ENCODE measurements around the gene IPCEF1. TPM values are rescaled to one million over a fixed set of nuclear protein-coding genes. Genes with fewer than 3 reads are reported as not detected.

IPCEF1 gene, protein sequence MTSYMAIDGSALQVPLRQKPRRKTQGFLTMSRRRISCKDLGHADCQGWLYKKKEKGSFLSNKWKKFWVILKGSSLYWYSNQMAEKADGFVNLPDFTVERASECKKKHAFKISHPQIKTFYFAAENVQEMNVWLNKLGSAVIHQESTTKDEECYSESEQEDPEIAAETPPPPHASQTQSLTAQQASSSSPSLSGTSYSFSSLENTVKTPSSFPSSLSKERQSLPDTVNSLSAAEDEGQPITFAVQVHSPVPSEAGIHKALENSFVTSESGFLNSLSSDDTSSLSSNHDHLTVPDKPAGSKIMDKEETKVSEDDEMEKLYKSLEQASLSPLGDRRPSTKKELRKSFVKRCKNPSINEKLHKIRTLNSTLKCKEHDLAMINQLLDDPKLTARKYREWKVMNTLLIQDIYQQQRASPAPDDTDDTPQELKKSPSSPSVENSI
- 10 to 100 TPM; 17.7 to 19.2 TPM for total RNA-seq
- polyA plus RNA-seq, result 57.8 TPM

DNA sequence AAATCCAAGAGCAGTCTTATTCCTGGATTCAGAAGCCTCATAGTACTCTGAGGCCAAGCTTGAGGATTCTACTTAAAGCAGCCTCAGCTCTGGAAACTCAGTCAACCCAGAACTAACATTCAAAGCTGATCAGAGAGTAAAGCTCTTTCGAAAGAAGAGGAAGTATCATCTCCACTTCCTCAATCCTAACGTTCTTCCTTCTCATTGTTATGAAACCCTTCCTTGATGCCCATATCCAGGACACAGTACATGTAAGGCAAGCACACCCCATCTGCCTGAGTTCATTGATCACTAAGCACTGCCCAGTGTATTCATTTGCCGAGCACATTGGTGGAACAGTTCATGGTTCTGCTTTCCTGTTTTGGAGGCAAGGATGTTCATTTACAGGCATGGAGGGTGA, at the start of gene IPCEF1:
IPCEF1 (minus strand) TSS at position 114 of the 400 bp plus-strand sequence. CDS start 90,856 bp downstream, outside the sequence.
- H3K4me3 Mint-ChIP-seq, result no peak within 1 kb of the TSS
- H3K36me3 Mint-ChIP-seq, result peaks cover 0 to 5% (median 0%) of the 10 kb centered on the region in 3 donors
- H3K27me3 Mint-ChIP-seq, result peaks cover 15 to 38% of the 10 kb centered on the region in 2 donors
- H3K9me3 Mint-ChIP-seq, result no peaks in the 10 kb centered on the region
- Histone ChIP-seq H3K36me3 (ENCODE audit: insufficient read depth, low read length) (no peaks in the 10 kb centered on the region), H3K27me3 (ENCODE audit: insufficient read depth, low read length, poor library complexity, severe bottlenecking) (no peaks in the 10 kb centered on the region), H3K4me3 (ENCODE audit: low read length) (no peak within 1 kb of the TSS), H3K27ac (ENCODE audit: low read depth, low read length) (no peak within 1 kb of the TSS), H3K9me3 (ENCODE audit: low read length) (no peaks in the 10 kb centered on the region), H3K4me1 (ENCODE audit: insufficient read depth, low read length) (peaks cover 10% of the 10 kb centered on the region)
- ChIA-PET POLR2A (no interaction called here), CTCF (no interaction called here)
- no peak within 1 kb of the TSS for H3K27ac Mint-ChIP-seq
- DNase-seq, result no peak
- peaks cover 3 to 14% (median 11%) of the 10 kb centered on the region in 3 donors for H3K4me1 Mint-ChIP-seq

DNA sequence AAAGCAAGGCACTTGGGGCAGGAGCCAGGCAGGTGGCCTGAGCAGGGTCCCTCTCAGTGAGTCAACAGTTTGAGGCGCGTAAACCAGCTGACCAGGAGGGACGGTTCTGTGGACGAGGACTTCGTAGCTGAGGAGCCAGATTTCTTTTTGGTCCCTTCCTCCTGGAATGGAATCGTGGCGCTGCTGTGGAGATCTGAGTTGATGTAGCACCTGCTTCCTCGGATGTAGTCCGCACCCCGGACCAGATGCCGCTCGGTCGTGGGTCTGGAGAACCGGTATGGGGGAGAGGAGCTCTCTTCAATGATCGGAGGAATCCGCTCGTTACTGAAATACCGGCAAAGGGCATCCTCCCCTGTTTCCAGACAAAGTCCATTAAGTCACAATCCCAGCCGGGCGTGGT, 49.7 kb upstream of the IPCEF1 start:
- H3K4me1 Mint-ChIP-seq, result no peaks in the 10 kb centered on the region
- CTCF ChIA-PET, result no interaction called here

DNA sequence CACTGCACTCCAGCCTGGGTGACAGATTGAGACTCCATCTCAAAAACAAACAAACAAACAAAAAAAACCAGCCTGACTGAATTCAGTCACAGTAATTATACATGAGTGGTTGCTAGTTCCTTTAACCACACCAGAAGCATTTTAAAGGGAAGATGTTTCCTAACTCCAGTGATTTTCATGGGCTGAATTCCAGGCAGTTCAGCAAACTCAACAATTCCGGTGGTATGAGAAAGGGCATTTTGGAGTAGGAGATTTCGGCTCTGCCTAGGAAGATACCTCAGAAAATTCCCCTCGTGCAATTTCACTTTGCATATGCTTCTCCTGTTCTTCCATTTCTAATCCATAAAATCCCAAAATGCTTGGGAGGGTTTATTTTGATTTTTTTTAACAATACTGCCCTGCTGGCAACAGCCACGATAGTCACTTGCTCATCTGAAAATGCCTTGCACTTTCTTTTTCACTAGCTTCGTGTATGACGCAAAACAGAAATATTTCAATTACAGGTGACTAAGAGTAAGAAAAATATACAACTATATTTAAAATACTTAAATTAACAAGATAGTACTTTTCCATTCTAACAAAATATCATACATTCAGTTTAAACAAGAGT, 48.3 kb upstream of the IPCEF1 start:
- Histone ChIP-seq H3K4me3 (ENCODE audit: low read length) (no peak overlapping the region), H3K4me1 (ENCODE audit: insufficient read depth, low read length) (no peaks in the 10 kb centered on the region), H3K9me3 (ENCODE audit: low read length) (no peaks in the 10 kb centered on the region), H3K27me3 (ENCODE audit: insufficient read depth, low read length, poor library complexity, severe bottlenecking) (no peaks in the 10 kb centered on the region), H3K27ac (ENCODE audit: low read depth, low read length) (no peak overlapping the region), H3K36me3 (ENCODE audit: insufficient read depth, low read length) (no peaks in the 10 kb centered on the region)
- Mint-ChIP-seq H3K4me1 (no peaks in the 10 kb centered on the region), H3K36me3 (no peaks in the 10 kb centered on the region), H3K4me3 (no peak overlapping the region), H3K9me3 (no peaks in the 10 kb centered on the region), H3K27ac (no peak overlapping the region), H3K27me3 (peaks cover 0 to 13% of the 10 kb centered on the region in 2 donors)
- ChIA-PET POLR2A (no interaction called here), CTCF (no interaction called here)
- no peak for DNase-seq

More for the DNA sequence above, 49.7 kb upstream of the IPCEF1 start:
- Mint-ChIP-seq H3K4me3 (no peak overlapping the region), H3K36me3 (no peaks in the 10 kb centered on the region), H3K27ac (no peak overlapping the region), H3K9me3 (no peaks in the 10 kb centered on the region), H3K27me3 (peaks cover 0 to 13% of the 10 kb centered on the region in 2 donors)
- no peaks in the 10 kb centered on the region for H3K27me3 ChIP-seq (ENCODE audit: insufficient read depth, low read length, poor library complexity, severe bottlenecking)
- H3K27ac ChIP-seq (ENCODE audit: low read depth, low read length), result no peak overlapping the region
- H3K4me3 ChIP-seq (ENCODE audit: low read length), result no peak overlapping the region
- DNase-seq, result no peak
- H3K36me3 ChIP-seq (ENCODE audit: insufficient read depth, low read length), result no peaks in the 10 kb centered on the region
- H3K4me1 ChIP-seq (ENCODE audit: insufficient read depth, low read length), result no peaks in the 10 kb centered on the region
- POLR2A ChIA-PET, result no interaction called here
- no peaks in the 10 kb centered on the region for H3K9me3 ChIP-seq (ENCODE audit: low read length)

DNA sequence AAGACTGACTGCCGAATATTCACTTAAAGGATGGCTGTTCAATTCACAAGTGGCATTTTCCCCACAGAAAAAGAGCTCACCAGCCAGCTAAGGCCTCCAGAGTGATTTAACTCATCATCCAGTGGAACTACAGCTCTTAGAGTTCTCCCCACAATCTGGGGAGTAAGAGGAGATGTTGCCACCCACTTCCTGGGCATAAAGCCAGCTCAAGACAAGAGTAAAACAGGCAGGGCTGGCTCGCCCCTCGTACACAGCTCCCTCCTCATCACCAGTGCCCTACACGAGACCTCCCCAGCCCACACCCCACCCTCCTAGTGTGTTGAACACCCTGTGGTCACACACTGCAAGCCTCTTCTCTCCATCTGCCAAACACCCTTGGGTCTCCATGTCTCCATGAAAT, 47.2 kb upstream of the IPCEF1 start:
- Mint-ChIP-seq H3K4me3 (no peak overlapping the region), H3K4me1 (no peaks in the 10 kb centered on the region)
- POLR2A ChIA-PET, result no interaction called here

DNA sequence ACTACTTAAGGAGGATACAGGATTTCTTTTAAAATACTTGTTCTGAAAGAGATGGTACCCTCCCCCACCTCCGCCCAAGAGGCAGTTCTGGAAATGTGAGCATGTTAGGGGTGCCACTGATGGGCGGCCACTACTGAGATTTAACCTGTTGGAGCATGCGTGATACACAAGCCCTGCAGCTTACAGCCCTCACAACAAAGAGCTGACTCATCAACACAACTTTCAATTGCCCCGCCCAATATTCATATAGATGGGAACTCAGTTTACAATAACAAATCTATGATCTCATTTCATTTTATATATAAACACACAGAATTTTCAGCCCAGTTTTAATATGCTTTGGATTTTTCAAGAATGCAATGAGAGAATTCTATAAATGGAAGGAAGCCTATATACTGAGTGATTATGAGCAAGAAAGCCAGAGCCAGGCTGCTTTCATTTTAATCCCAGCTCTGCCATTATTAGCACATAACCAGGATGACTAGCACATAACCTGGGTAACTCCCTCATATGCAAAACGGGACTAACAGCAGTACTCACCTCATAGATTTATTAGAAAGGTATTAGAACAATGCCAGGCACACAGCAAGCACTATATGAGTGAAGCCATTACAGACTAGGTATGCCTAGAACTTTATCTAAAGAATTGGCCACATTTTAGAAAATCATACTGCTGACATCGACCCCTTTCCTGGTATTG, 45.6 kb upstream of the IPCEF1 start:
- H3K4me3 ChIP-seq (ENCODE audit: low read length), result no peak overlapping the region
- no peaks in the 10 kb centered on the region for H3K9me3 Mint-ChIP-seq
- no peaks in the 10 kb centered on the region for H3K36me3 ChIP-seq (ENCODE audit: insufficient read depth, low read length)
- no peaks in the 10 kb centered on the region for H3K4me1 Mint-ChIP-seq
- H3K9me3 ChIP-seq (ENCODE audit: low read length), result no peaks in the 10 kb centered on the region
- H3K27ac ChIP-seq (ENCODE audit: low read depth, low read length), result no peak overlapping the region
- H3K4me3 Mint-ChIP-seq, result no peak overlapping the region
- H3K27ac Mint-ChIP-seq, result no peak overlapping the region
- CTCF ChIA-PET, result no interaction called here
- H3K4me1 ChIP-seq (ENCODE audit: insufficient read depth, low read length), result no peaks in the 10 kb centered on the region
- H3K36me3 Mint-ChIP-seq, result no peaks in the 10 kb centered on the region
- DNase-seq, result no peak
- POLR2A ChIA-PET, result no interaction called here
- H3K27me3 ChIP-seq (ENCODE audit: insufficient read depth, low read length, poor library complexity, severe bottlenecking), result no peaks in the 10 kb centered on the region
- H3K27me3 Mint-ChIP-seq, result peaks cover 0 to 13% of the 10 kb centered on the region in 2 donors

More for the DNA sequence above, 47.2 kb upstream of the IPCEF1 start:
- H3K36me3 ChIP-seq (ENCODE audit: insufficient read depth, low read length), result no peaks in the 10 kb centered on the region
- Mint-ChIP-seq H3K27me3 (peaks cover 0 to 10% of the 10 kb centered on the region in 2 donors), H3K9me3 (no peaks in the 10 kb centered on the region), H3K27ac (no peak overlapping the region), H3K36me3 (no peaks in the 10 kb centered on the region)
- no peaks in the 10 kb centered on the region for H3K9me3 ChIP-seq (ENCODE audit: low read length)
- H3K27ac ChIP-seq (ENCODE audit: low read depth, low read length), result no peak overlapping the region
- CTCF ChIA-PET, result no interaction called here
- DNase-seq, result no peak
- no peak overlapping the region for H3K4me3 ChIP-seq (ENCODE audit: low read length)
- H3K27me3 ChIP-seq (ENCODE audit: insufficient read depth, low read length, poor library complexity, severe bottlenecking), result no peaks in the 10 kb centered on the region
- no peaks in the 10 kb centered on the region for H3K4me1 ChIP-seq (ENCODE audit: insufficient read depth, low read length)

DNA sequence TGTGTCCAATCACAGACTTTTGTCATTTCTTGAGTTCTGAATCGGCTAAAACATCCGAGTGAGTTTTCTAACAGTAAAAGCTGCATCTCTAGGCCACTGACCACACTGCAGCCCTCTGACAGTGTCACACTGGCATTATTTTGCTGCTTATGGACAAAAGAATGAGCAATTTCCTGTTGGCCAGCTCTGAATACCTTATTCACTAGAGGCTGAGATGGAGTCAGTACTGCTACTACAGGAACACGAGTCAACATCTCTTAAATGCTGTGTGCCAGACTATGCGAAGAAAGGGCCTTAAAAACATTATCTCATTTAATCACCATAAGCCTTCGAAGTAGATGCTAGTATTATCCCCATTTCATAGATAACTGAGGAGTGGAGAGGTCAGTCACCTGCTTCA, 42.5 kb upstream of the IPCEF1 start:
- POLR2A ChIA-PET, result no interaction called here
- Histone ChIP-seq H3K27me3 (ENCODE audit: insufficient read depth, low read length, poor library complexity, severe bottlenecking) (no peaks in the 10 kb centered on the region), H3K36me3 (ENCODE audit: insufficient read depth, low read length) (no peaks in the 10 kb centered on the region), H3K27ac (ENCODE audit: low read depth, low read length) (no peak overlapping the region), H3K9me3 (ENCODE audit: low read length) (no peaks in the 10 kb centered on the region), H3K4me1 (ENCODE audit: insufficient read depth, low read length) (no peaks in the 10 kb centered on the region), H3K4me3 (ENCODE audit: low read length) (no peak overlapping the region)
- H3K36me3 Mint-ChIP-seq, result no peaks in the 10 kb centered on the region
- H3K9me3 Mint-ChIP-seq, result no peaks in the 10 kb centered on the region
- peaks cover 2 to 16% of the 10 kb centered on the region in 2 donors for H3K27me3 Mint-ChIP-seq
- CTCF ChIA-PET, result no interaction called here
- no peak for DNase-seq
- H3K27ac Mint-ChIP-seq, result no peak overlapping the region
- H3K4me3 Mint-ChIP-seq, result no peak overlapping the region
- no peaks in the 10 kb centered on the region for H3K4me1 Mint-ChIP-seq

DNA sequence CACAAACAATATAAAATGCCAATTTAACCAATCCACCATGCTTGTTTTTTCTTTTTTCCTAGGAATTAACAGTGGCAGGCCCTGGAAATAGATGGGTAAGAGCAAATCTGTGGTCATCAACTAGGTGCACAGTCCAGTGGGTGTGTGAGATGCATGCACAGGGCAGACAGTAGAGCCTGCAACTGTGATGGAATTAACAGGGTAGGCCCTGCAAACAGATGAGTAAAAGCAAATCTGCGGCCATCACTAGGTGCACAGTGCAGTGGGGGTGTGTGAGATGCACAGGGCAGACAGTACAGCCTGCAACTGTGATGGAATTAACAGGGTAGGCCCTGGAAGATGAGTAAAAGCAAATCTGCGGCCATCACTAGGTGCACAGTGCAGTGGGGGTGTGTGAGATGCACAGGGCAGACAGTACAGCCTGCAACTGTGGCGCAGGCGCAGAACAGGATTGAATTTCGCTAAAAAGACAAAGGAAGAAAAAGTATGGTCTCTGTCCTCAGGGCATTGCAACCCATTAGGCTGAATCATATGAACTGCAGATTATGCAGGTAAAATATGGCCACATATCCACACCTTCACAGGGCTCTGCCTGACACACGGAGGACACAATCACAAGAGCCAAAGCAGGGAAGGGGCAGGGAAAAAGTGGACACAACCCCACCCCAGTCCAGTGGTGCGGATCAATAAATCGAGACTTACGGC, 41.0 kb upstream of the IPCEF1 start:
- Histone ChIP-seq H3K36me3 (ENCODE audit: insufficient read depth, low read length) (no peaks in the 10 kb centered on the region), H3K9me3 (ENCODE audit: low read length) (no peaks in the 10 kb centered on the region), H3K27ac (ENCODE audit: low read depth, low read length) (no peak overlapping the region), H3K27me3 (ENCODE audit: insufficient read depth, low read length, poor library complexity, severe bottlenecking) (no peaks in the 10 kb centered on the region), H3K4me1 (ENCODE audit: insufficient read depth, low read length) (no peaks in the 10 kb centered on the region), H3K4me3 (ENCODE audit: low read length) (no peak overlapping the region)
- Mint-ChIP-seq H3K9me3 (no peaks in the 10 kb centered on the region), H3K36me3 (no peaks in the 10 kb centered on the region), H3K27me3 (peaks cover 5 to 23% of the 10 kb centered on the region in 2 donors), H3K4me1 (no peaks in the 10 kb centered on the region), H3K4me3 (no peak overlapping the region), H3K27ac (no peak overlapping the region)
- POLR2A ChIA-PET, result no interaction called here
- no peak for DNase-seq
- CTCF ChIA-PET, result no interaction called here

DNA sequence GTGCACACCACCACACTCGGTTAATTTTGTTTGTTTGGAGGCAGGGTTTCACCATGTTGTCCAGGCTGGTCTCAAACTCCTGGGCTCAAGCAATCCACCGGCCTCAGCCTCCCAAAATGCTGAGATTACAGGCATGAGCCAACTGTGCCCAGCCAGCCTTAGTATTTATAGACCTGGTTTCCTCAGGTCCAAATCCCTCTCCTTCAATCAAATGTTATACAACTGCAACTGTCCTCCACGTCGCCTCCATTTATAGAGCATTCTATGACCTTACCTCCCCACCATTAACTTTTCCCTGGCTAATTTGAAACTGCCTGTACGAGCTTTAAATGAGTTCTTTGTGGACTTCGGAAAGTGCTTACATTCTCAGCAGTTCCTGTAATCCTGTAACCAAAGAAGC, 39.3 kb upstream of the IPCEF1 start:
- POLR2A ChIA-PET, result no interaction called here
- no peaks in the 10 kb centered on the region for H3K4me1 Mint-ChIP-seq
- H3K4me3 ChIP-seq (ENCODE audit: low read length), result no peak overlapping the region

More for the DNA sequence above, 39.3 kb upstream of the IPCEF1 start:
- Mint-ChIP-seq H3K4me3 (no peak overlapping the region), H3K9me3 (no peaks in the 10 kb centered on the region), H3K27me3 (peaks cover 8 to 29% of the 10 kb centered on the region in 2 donors), H3K36me3 (no peaks in the 10 kb centered on the region), H3K27ac (no peak overlapping the region)
- no peaks in the 10 kb centered on the region for H3K27me3 ChIP-seq (ENCODE audit: insufficient read depth, low read length, poor library complexity, severe bottlenecking)
- H3K4me1 ChIP-seq (ENCODE audit: insufficient read depth, low read length), result no peaks in the 10 kb centered on the region
- CTCF ChIA-PET, result no interaction called here
- H3K9me3 ChIP-seq (ENCODE audit: low read length), result no peaks in the 10 kb centered on the region
- DNase-seq, result no peak
- no peaks in the 10 kb centered on the region for H3K36me3 ChIP-seq (ENCODE audit: insufficient read depth, low read length)
- no peak overlapping the region for H3K27ac ChIP-seq (ENCODE audit: low read depth, low read length)
